HepG2 (cell line): Measurements from ENCODE around the gene SRGAP2. TPM values are rescaled to one million over a fixed set of nuclear protein-coding genes. Genes with fewer than 3 reads are reported as not detected.
"Not testable (repeated sequence)": the region's sequence is repeated elsewhere in the genome, so short reads cannot be mapped to it uniquely, and the experiment has no call there.

Source experiments
- ATAC-seq: fragments of 200-7000 bp; cut with Tn5 transposase; 3 replicates; pipeline ENCODE4 v1.9.1; 2020; ENCODE audit warnings: mild to moderate bottlenecking, moderate library complexity
- BruUV-seq: library from RNA; stranded (reverse); fragments of 400-500 nt; replicated peaks from 2 replicates; lab custom pipeline; 2021; lab: Mats Ljungman, UMichigan
- CTCF ChIA-PET: fragments of 300-600 bp; formaldehyde crosslinking; extraction: SDS; loops from one replicate; lab custom pipeline; 2021; ENCODE audit warnings: low total read pairs, inconsistent platforms, low intra/inter-chr PET ratio; lab: Yijun Ruan, JAX
- POLR2A ChIA-PET: fragments of 350-600 bp; sonication (Branson Sonifier 250); formaldehyde crosslinking; loops from one replicate; lab custom pipeline; 2020; ENCODE audit warnings: antibody characterized with exemption, inconsistent platforms; lab: Yijun Ruan, JAX
- DNase-seq: peaks from one replicate; pipeline ENCODE4 v3.0.0-alpha.2; 2015; ENCODE audit warnings: low spot score
- FAIRE-seq: peaks from 3 replicates; lab custom pipeline; 2011; peaks lifted over from hg19 to GRCh38; lab: Jason Lieb, UNC
- H2AFZ ChIP-seq: one replicate; pipeline ENCODE4 v1.6.1; 2011; ENCODE audit warnings: low read length, inconsistent platforms
- H3K27ac ChIP-seq: fragments of 300-600 bp; 3 replicates; pipeline ENCODE4 v1.8.0; 2011; ENCODE audit warnings: mixed run types, mild to moderate bottlenecking, mixed read lengths, low read length, inconsistent platforms; ENCODE audit not compliant: insufficient read depth; ENCODE audit errors: extremely low read length
- H3K27me3 ChIP-seq, 2 experiments: fragments of 200-600 bp in 1 of 2; 2 replicates in 1 of 2; 3 replicates in 1 of 2; pipeline versions ENCODE4 v1.6.0 to v1.8.0; 2011; ENCODE audit warnings: low read length in 2 of 2, mild to moderate bottlenecking in 2 of 2, moderate library complexity in 2 of 2, inconsistent platforms in 1 of 2; ENCODE audit not compliant: insufficient read depth in 2 of 2, control insufficient read depth in 1 of 2
- H3K36me3 ChIP-seq, 2 experiments: fragments of 200-600 bp in 1 of 2; replicated peaks in 1 of 2; 2 replicates in 1 of 2; 3 replicates in 1 of 2; pipeline versions ENCODE4 v1.5.1 to v1.8.0; 2011; ENCODE audit warnings: low read length in 2 of 2, inconsistent platforms in 1 of 2; ENCODE audit not compliant: insufficient read depth in 2 of 2, control insufficient read depth in 1 of 2
- H3K4me1 ChIP-seq: 2 replicates; pipeline ENCODE4 v1.5.1; 2012; ENCODE audit warnings: low read length, inconsistent platforms; ENCODE audit not compliant: insufficient read depth
- H3K4me2 ChIP-seq: 2 replicates; pipeline ENCODE4 v1.6.0; 2011; ENCODE audit warnings: low read depth, low read length, inconsistent platforms
- H3K4me3 ChIP-seq, 3 experiments: fragments of 200-600 bp in 1 of 3; sonication (generic), shearing (Covaris generic) in 1 of 3; replicated peaks in 1 of 3; 2 replicates each; pipeline ENCODE4 v1.5.1; 2011 to 2016; ENCODE audit warnings: low read length in 3 of 3, inconsistent platforms in 2 of 3, low read depth in 2 of 3, mild to moderate bottlenecking in 2 of 3, control low read depth in 1 of 3, mixed read lengths in 1 of 3; ENCODE audit not compliant: insufficient read depth in 1 of 3
- H3K79me2 ChIP-seq: one replicate; pipeline ENCODE4 v1.6.1; 2011; ENCODE audit warnings: low read length, inconsistent platforms; ENCODE audit not compliant: insufficient read depth
- H3K9ac ChIP-seq: 2 replicates; pipeline ENCODE4 v1.6.0; 2011; ENCODE audit warnings: mild to moderate bottlenecking, low read depth, low read length, inconsistent platforms; ENCODE audit not compliant: insufficient read depth
- H3K9me3 ChIP-seq: 2 replicates; pipeline ENCODE4 v1.5.1; 2012; ENCODE audit warnings: mild to moderate bottlenecking, low read length
- H4K20me1 ChIP-seq: 2 replicates; pipeline ENCODE4 v1.6.0; 2011; ENCODE audit warnings: inconsistent platforms, mild to moderate bottlenecking, low read length, moderate library complexity; ENCODE audit not compliant: insufficient read depth
- WGBS: methylation state at CpG from one replicate; pipeline ENCODE4 v1.1.6; 2017; ENCODE audit warnings: low lambda C conversion rate; 5-methylcytosine and 5-hydroxymethylcytosine counted together
- in situ Hi-C: cut with HindIII; loops from 2 replicates; pipeline ENCODE4 v1.10.0; 2017; ENCODE audit warnings: low pct_unique_long_range_greater_than_20kb; ENCODE audit not compliant: extremely low pct_ligation_motif_present
- intact Hi-C: fragments of 100-400 bp; cut with micrococcal nuclease; formaldehyde crosslinking; loops from one replicate; pipeline ENCODE4 v1.10.0; 2022; ENCODE audit not compliant: unreplicated experiment
- polyA plus RNA-seq, 8 experiments: library from polyadenylated mRNA; depleted of rRNA in 3 of 8; stranded (reverse) in 7 of 8; unstranded in 1 of 8; fragments of >200 nt; fragmentation: Illumina TruSeq in 4 of 8; extraction: Trizol in 4 of 8; gene quantifications; 2 replicates each; pipeline versions ENCODE4 v1.2.1 to v1.2.3, GENCODE V29; 2011 to 2016; ENCODE audit warnings: low read depth in 4 of 8, missing spikeins in 1 of 8, mixed read lengths in 1 of 8; ENCODE audit not compliant: insufficient read depth in 1 of 8
- total RNA-seq, 5 experiments: library from RNA; depleted of rRNA; stranded (reverse); fragments of >200 nt; fragmentation: Illumina TruSeq; extraction: Trizol; gene quantifications; 2 replicates each; pipeline ENCODE4 v1.2.3, GENCODE V29; 2016; ENCODE audit warnings: low read depth in 1 of 5

The SRGAP2 gene
- total and polyA plus RNA-seq, 2 of the 13 experiments (the other 11 are each of a cell fraction or from before 2014, with no cell fraction given) = 11.5 to 24.0 TPM

DNA sequence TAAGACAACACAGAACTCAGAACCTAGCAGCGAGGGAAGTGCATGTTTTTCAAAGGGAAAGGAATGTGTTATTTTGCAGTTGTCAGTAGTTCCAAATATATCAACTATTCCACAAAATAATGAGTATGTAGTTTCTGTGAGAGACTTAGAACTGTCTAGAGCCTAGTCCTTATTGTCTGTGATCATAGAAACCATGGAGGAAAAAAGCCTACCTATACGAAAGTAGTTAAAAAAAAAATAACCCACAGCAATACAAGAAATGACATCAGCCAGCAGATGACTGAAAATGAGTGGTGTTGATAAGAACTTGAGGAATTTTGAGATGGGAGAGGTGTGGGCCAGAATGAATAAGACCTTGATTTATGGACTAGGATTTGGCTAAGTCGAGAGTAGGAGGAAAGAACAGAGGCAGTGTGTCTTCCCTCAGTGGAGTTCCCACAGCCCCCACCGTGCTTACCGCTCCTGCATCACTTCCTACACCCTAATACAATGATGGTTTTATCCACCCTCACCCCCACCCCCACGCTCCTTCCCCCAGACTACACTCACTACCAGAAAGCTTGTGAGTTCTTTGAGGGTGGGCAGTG, 20.9 kb downstream of the SRGAP2 start:
- H3K4me3 ChIP-seq, H4K20me1 ChIP-seq, H3K9me3 ChIP-seq, in situ Hi-C loops, intact Hi-C loops, DNase-seq, BruUV-seq, FAIRE-seq, CTCF ChIA-PET, H3K36me3 ChIP-seq, ATAC-seq, H3K9ac ChIP-seq, H3K27ac ChIP-seq, H3K79me2 ChIP-seq, POLR2A ChIA-PET, H3K4me1 ChIP-seq, H3K4me2 ChIP-seq, H3K27me3 ChIP-seq, H2AFZ ChIP-seq: not testable (repeated sequence)
- 94% methylated on average over 2 of the region's 6 CpGs for WGBS

DNA sequence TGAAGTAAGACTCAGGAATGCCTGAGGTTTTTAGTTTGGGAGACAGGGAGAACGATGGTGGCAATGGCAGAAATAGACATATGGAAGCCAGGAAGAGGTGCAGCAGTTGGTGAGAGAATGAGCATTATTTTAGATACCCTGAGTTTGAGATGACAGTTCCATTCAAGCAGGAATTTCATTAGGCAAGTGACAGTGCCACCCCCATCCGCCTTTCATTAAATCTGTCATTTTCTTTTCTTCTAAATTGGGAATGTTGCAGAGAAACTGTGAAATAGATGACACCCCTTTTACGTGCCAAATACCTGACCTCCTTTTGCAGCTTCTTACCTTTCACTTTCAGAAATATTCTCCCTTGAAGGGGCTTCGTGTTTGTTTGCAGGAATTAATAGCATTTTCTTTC, 22.0 kb downstream of the SRGAP2 start:
- BruUV-seq, H3K9ac ChIP-seq, H3K4me3 ChIP-seq, H3K27ac ChIP-seq, ATAC-seq, intact Hi-C loops, FAIRE-seq, CTCF ChIA-PET, H3K4me2 ChIP-seq, in situ Hi-C loops, POLR2A ChIA-PET, H3K79me2 ChIP-seq, H4K20me1 ChIP-seq, H3K4me1 ChIP-seq, H3K9me3 ChIP-seq, H3K36me3 ChIP-seq, H2AFZ ChIP-seq, H3K27me3 ChIP-seq, DNase-seq: not testable (repeated sequence)
- 92% methylated on average over 4 of the region's 4 CpGs for WGBS

DNA sequence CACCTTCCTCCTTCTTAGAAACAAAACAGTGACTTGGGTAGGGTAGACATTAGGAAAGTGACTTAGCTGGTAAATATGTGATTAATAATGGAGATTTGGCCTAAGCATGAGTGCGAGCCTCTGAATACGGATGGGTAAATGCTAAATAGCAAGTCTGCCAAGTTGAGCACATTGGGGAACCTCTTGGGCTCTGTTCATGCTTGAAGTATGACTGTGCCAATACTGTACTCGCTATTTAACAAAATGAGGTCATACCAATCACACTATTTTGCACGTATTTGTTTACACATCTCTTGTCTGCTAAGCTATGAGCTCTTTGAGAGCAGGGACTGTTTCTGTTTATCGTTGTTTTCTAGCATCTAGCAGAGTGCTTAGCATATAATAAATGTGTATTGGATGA, 23.5 kb downstream of the SRGAP2 start:
- H3K4me2 ChIP-seq, BruUV-seq, DNase-seq, H3K27me3 ChIP-seq, FAIRE-seq, H3K79me2 ChIP-seq, H3K27ac ChIP-seq, H3K36me3 ChIP-seq, POLR2A ChIA-PET, H4K20me1 ChIP-seq, H3K9me3 ChIP-seq, in situ Hi-C loops, H3K9ac ChIP-seq, CTCF ChIA-PET, H3K4me1 ChIP-seq, H2AFZ ChIP-seq, intact Hi-C loops, ATAC-seq, H3K4me3 ChIP-seq: not testable (repeated sequence)
- WGBS = 93% methylated on average over 3 of the region's 5 CpGs

- 96% methylated on average over 2 of the region's 2 CpGs for WGBS
- intact Hi-C loops, BruUV-seq: not testable (repeated sequence)
Observed at GRCh38 chr1:206229286-206229685, 25.9 kb downstream of the SRGAP2 start.

More at GRCh38 chr1:206229286-206229685, 25.9 kb downstream of the SRGAP2 start:
- H4K20me1 ChIP-seq, H3K27ac ChIP-seq, H3K9ac ChIP-seq, H3K9me3 ChIP-seq, H3K79me2 ChIP-seq, in situ Hi-C loops, H3K27me3 ChIP-seq, POLR2A ChIA-PET, H3K36me3 ChIP-seq, CTCF ChIA-PET, H3K4me2 ChIP-seq, H3K4me1 ChIP-seq, DNase-seq, ATAC-seq, H2AFZ ChIP-seq, H3K4me3 ChIP-seq, FAIRE-seq: not testable (repeated sequence)
